ENCODE measurements around the gene ACSL3. TPM values are rescaled to one million over a fixed set of nuclear protein-coding genes. Genes with fewer than 3 reads are reported as not detected.

The ACSL3 gene
- total RNA-seq, 1 experiment from 2014 or later: 85.2 TPM

DNA sequence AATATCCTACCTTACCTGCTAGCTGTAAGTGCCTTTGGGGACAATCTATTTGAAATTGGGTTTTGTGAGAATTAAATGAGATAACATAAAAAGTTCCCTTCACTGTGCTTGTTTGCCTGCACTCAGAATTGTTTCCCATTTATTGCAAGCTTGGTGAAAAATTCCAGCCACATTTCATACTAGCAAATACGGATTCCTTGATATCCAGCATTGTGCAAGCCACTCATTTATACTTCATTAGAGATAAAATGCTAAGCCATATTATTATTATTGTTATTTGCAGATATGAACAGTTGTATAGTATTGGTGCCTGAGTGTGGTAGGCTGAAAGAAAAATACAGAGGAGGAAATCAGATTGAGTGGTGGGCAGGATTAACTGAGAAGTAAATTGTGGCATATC is 31.9 kb downstream of the ACSL3 start:
- H3K27me3 ChIP-seq (ENCODE audit: control insufficient read depth, insufficient read depth, low read length): no peaks in the 10 kb centered on the region
- no peaks in the 10 kb centered on the region for H3K36me3 ChIP-seq (ENCODE audit: control insufficient read depth, insufficient read depth, low read length)
- POLR2A ChIA-PET: no interaction called here
- H3K27ac ChIP-seq (ENCODE audit: low read length): no peak overlapping the region
- intact Hi-C loops (cut with micrococcal nuclease; ENCODE audit: unreplicated experiment) (no loop called here), in situ Hi-C loops (cut with HindIII; ENCODE audit: low pct_unique_long_range_greater_than_20kb, low sequenced_read_pairs) (no loop called here)
- no peak for TF ChIP-seq TCF7L2 (IDR thresholded peaks at IDR 0.05; ENCODE audit: low read depth, low read length)
- TF ChIP-seq, protein P1, sequence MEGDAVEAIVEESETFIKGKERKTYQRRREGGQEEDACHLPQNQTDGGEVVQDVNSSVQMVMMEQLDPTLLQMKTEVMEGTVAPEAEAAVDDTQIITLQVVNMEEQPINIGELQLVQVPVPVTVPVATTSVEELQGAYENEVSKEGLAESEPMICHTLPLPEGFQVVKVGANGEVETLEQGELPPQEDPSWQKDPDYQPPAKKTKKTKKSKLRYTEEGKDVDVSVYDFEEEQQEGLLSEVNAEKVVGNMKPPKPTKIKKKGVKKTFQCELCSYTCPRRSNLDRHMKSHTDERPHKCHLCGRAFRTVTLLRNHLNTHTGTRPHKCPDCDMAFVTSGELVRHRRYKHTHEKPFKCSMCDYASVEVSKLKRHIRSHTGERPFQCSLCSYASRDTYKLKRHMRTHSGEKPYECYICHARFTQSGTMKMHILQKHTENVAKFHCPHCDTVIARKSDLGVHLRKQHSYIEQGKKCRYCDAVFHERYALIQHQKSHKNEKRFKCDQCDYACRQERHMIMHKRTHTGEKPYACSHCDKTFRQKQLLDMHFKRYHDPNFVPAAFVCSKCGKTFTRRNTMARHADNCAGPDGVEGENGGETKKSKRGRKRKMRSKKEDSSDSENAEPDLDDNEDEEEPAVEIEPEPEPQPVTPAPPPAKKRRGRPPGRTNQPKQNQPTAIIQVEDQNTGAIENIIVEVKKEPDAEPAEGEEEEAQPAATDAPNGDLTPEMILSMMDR (IDR thresholded peaks at IDR 0.05): no peak
- TF ChIP-seq, protein P2, sequence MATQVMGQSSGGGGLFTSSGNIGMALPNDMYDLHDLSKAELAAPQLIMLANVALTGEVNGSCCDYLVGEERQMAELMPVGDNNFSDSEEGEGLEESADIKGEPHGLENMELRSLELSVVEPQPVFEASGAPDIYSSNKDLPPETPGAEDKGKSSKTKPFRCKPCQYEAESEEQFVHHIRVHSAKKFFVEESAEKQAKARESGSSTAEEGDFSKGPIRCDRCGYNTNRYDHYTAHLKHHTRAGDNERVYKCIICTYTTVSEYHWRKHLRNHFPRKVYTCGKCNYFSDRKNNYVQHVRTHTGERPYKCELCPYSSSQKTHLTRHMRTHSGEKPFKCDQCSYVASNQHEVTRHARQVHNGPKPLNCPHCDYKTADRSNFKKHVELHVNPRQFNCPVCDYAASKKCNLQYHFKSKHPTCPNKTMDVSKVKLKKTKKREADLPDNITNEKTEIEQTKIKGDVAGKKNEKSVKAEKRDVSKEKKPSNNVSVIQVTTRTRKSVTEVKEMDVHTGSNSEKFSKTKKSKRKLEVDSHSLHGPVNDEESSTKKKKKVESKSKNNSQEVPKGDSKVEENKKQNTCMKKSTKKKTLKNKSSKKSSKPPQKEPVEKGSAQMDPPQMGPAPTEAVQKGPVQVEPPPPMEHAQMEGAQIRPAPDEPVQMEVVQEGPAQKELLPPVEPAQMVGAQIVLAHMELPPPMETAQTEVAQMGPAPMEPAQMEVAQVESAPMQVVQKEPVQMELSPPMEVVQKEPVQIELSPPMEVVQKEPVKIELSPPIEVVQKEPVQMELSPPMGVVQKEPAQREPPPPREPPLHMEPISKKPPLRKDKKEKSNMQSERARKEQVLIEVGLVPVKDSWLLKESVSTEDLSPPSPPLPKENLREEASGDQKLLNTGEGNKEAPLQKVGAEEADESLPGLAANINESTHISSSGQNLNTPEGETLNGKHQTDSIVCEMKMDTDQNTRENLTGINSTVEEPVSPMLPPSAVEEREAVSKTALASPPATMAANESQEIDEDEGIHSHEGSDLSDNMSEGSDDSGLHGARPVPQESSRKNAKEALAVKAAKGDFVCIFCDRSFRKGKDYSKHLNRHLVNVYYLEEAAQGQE (IDR thresholded peaks at IDR 0.05; ENCODE audit: insufficient read depth in 1 of 2, low read depth in 2 of 2, low read length in 1 of 2): no peak
- ATAC-seq (no peak), DNase-seq (ENCODE audit: low read depth, low spot score) (no peak)
- CTCF ChIA-PET: no interaction called here
- H3K9me3 ChIP-seq (ENCODE audit: control insufficient read depth, insufficient read depth, low read depth, low read length): no peaks in the 10 kb centered on the region
- peaks cover 5% of the 10 kb centered on the region; the same call in 1 of the 2 replicates for H3K4me1 ChIP-seq (ENCODE audit: control insufficient read depth, insufficient read depth, low read length)
- BruUV-seq (replicated peaks): no TSS peak
- no peak overlapping the region for H3K4me3 ChIP-seq (ENCODE audit: low read depth in 2 of 2, low read length in 2 of 2)

DNA sequence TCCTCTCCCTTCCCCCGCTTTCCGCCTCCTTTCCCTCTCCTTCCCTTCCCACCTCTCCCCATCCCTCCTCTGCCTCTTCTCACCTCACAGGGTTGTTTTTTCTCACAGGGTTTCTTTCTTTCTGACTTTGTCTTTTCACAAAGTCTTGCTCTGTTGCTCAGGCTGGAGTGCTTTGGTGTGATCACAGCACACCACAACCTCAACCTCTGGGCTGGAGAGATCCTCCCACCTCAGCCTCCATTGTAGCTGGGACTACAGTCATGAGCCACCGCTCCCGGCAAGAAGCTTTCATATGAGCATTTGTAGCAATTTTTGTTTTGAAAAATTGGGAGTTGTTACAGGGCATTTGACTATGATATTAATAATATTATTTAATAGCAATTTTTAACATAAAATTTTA is 32.9 kb downstream of the ACSL3 start:
- H3K27ac ChIP-seq (ENCODE audit: low read length): no peak overlapping the region
- CTCF ChIA-PET: no interaction called here

More for the DNA sequence above, 32.9 kb downstream of the ACSL3 start:
- TF ChIP-seq TCF7L2 (IDR thresholded peaks at IDR 0.05; ENCODE audit: low read depth, low read length) (no peak), SIN3A (IDR thresholded peaks at IDR 0.05; ENCODE audit: borderline replicate concordance, insufficient read depth, low read depth, low read length) (no peak), POLR2AphosphoS5 (IDR thresholded peaks at IDR 0.05; ENCODE audit: low read depth, low read length) (no peak)
- TF ChIP-seq, protein P1 (IDR thresholded peaks at IDR 0.05): no peak
- TF ChIP-seq, protein P2 (IDR thresholded peaks at IDR 0.05; ENCODE audit: insufficient read depth in 1 of 2, low read depth in 2 of 2, low read length in 1 of 2): no peak
- Histone ChIP-seq H3K4me3 (ENCODE audit: low read depth in 2 of 2, low read length in 2 of 2) (no peak overlapping the region), H3K36me3 (ENCODE audit: control insufficient read depth, insufficient read depth, low read length) (no peaks in the 10 kb centered on the region), H3K4me1 (ENCODE audit: control insufficient read depth, insufficient read depth, low read length) (peaks cover 5% of the 10 kb centered on the region; the same call in 1 of the 2 replicates), H3K9me3 (ENCODE audit: control insufficient read depth, insufficient read depth, low read depth, low read length) (no peaks in the 10 kb centered on the region), H3K27me3 (ENCODE audit: control insufficient read depth, insufficient read depth, low read length) (no peaks in the 10 kb centered on the region)
- intact Hi-C loops (cut with micrococcal nuclease; ENCODE audit: unreplicated experiment): no loop called here
- POLR2A ChIA-PET: interaction anchor here (0.7 kb wide), 1 partner anchor 10 kb away, joined by 10 read pairs; no protein-coding TSS in a partner anchor
- DNase-seq (ENCODE audit: low read depth, low spot score): no peak
- in situ Hi-C loops (cut with HindIII; ENCODE audit: low pct_unique_long_range_greater_than_20kb, low sequenced_read_pairs): no loop called here
- ATAC-seq: no peak
- no TSS peak for BruUV-seq (replicated peaks)

All from Panc1 (cell line).